Activated CD4-positive, alpha-beta T cell treated with anti-CD3 and anti-CD28 coated beads for 36 hours (primary cell): ENCODE results near the gene TCIRG1. TPM values are rescaled to one million over a fixed set of nuclear protein-coding genes. Genes with fewer than 3 reads are reported as not detected.

Experiments
- ATAC-seq: fragments of 200-7000 bp; cut with Tn5 transposase; one replicate; pipeline ENCODE4 v1.10.0; 2021; ENCODE audit warnings: mild to moderate bottlenecking, moderate library complexity
- CTCF ChIA-PET: fragments of 350-600 bp; sonication (Branson Sonifier 250); formaldehyde crosslinking; loops from one replicate; lab custom pipeline; 2021; ENCODE audit warnings: antibody characterized with exemption; lab: Charles Lee
- POLR2A ChIA-PET: fragments of 350-600 bp; sonication (Branson Sonifier 250); formaldehyde crosslinking; loops from one replicate; lab custom pipeline; 2021; ENCODE audit warnings: antibody characterized with exemption, inconsistent platforms; lab: Charles Lee
- DNase-seq: peaks from one replicate; pipeline ENCODE4 v3.0.0-alpha.2; 2020
- H3K27ac Mint-ChIP-seq: one replicate; pipeline ENCODE4 v1.8.0; 2021; ENCODE audit warnings: mixed read lengths
- H3K27me3 Mint-ChIP-seq: one replicate; pipeline ENCODE4 v1.8.0; 2021; ENCODE audit warnings: mixed read lengths
- H3K36me3 Mint-ChIP-seq: one replicate; pipeline ENCODE4 v1.8.0; 2021; ENCODE audit warnings: low read depth, mixed read lengths
- H3K4me1 Mint-ChIP-seq: one replicate; pipeline ENCODE4 v1.8.0; 2021; ENCODE audit warnings: mixed read lengths
- H3K4me3 Mint-ChIP-seq: one replicate; pipeline ENCODE4 v1.8.0; 2021; ENCODE audit warnings: mild to moderate bottlenecking, moderate library complexity, mixed read lengths
- H3K9me3 Mint-ChIP-seq: one replicate; pipeline ENCODE4 v1.8.0; 2021; ENCODE audit warnings: low read depth, mixed read lengths
- intact Hi-C, 2 experiments: fragments of 100-400 bp; cut with DNase I in 1 of 2; cut with micrococcal nuclease in 1 of 2; formaldehyde crosslinking; loops; one replicate each; pipeline versions ENCODE4 v1.14.2 to v1.15.1; 2022 to 2024; cut with DNase I, micrococcal nuclease
- total RNA-seq, 2 experiments: library from RNA; stranded (reverse); gene quantifications; one replicate each; pipeline ENCODE4 v1.2.3, GENCODE V29; 2021

Gene TCIRG1
- total RNA-seq, 2 experiments from 2014 or later, result 117 to 151 TPM

DNA sequence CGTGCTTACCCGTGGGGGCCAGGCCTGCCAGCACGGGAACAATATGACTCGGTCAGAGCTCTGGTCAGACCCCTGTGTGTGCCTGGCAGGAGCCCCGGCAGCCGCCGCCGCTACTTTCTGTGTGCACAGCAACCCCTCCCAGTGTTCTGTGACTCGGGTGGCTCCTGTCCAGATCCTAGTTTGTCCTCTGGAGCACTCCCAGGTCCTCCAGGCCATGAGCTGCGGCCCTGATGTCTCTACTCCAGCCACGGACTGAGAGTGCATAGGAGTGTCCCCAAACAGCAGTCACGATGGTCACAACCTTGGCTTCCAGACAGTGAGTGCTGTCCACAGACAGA, 5.1 kb upstream of the TCIRG1 start:
- H3K36me3 Mint-ChIP-seq, result peaks cover 6% of the 10 kb centered on the region
- H3K27me3 Mint-ChIP-seq, result no peaks in the 10 kb centered on the region
- ChIA-PET POLR2A (no interaction called here), CTCF (no interaction called here)
- H3K27ac Mint-ChIP-seq, result peak overlapping the region; percentile 31
- H3K4me3 Mint-ChIP-seq, result no peak overlapping the region
- DNase-seq, result no peak
- peaks cover 33% of the 10 kb centered on the region for H3K4me1 Mint-ChIP-seq
- ATAC-seq, result no peak
- intact Hi-C loops, result loop anchor here in 1 of 2 experiments (10.0 kb wide), 1 partner anchor 1641 kb away; the partner anchor contains the start of gene LTO1
- no peaks in the 10 kb centered on the region for H3K9me3 Mint-ChIP-seq

DNA sequence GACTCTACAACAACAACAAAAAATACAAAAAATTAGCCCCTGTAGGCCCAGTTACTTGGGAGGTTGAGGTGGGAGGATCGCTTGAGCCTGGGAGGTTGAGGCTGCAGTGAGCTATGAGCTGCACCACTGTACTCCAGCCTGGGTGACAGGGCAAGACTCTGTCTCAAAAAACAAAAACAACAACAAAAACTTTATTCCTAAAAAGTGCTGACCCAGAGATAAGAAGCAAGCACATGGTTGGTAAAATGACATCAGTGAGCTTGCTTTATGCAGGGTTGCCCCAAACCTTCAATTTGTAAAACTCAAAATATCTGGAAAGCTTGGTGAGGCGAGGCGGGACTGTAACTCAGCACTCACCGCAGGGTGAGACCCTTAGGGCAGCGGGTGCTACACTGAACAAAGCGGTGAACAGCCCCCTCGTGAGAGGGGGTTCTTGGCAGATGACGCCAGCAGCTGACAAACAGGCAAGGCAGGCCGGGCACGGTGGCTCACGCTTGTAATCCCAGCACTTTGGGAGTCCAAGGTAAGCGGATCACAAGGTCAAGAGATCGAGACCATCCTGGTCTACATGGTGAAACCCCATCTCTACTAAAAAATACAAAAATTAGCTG, 3.5 kb upstream of the TCIRG1 start:
- intact Hi-C loops, result loop anchor here (5.0 to 10.0 kb wide), 2 partner anchors 33 to 1639 kb away; partner anchors contain the start of genes LTO1 (in 1 of the 2) and UNC93B1 (in 1 of the 2)
- no peak for ATAC-seq
- Mint-ChIP-seq H3K4me1 (peaks cover 18% of the 10 kb centered on the region), H3K27me3 (no peaks in the 10 kb centered on the region), H3K27ac (no peak overlapping the region), H3K4me3 (no peak overlapping the region), H3K36me3 (peaks cover 7% of the 10 kb centered on the region), H3K9me3 (no peaks in the 10 kb centered on the region)
- ChIA-PET POLR2A (interaction anchor here (0.7 kb wide), 1 partner anchor 8 kb away, joined by 4 read pairs; no protein-coding TSS in a partner anchor), CTCF (interaction anchor here (1.2 kb wide), 1 partner anchor 174 kb away, joined by 3 read pairs; no protein-coding TSS in a partner anchor)
- DNase-seq, result no peak

DNA sequence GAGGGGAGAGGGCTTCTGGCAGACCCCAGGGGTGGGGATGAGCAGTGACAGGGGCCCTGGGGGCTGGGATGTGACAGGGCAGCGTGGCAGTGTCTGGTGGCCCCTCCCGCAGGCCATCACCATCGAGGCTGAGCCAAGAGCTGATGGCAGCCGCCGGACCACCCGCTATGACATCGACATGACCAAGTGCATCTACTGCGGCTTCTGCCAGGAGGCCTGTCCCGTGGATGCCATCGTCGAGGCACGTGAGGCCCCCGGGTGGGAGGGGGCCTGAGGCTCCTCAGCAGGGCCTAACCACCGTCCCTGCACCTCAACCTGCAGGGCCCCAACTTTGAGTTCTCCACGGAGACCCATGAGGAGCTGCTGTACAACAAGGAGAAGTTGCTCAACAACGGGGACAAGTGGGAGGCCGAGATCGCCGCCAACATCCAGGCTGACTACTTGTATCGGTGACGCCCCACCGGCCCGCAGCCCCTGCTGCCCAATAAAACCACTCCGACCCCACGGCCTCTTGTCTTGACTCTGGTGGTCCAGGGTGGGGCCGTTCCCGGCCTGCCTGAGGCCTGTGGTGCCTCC, 2.6 kb upstream of the TCIRG1 start:
- peaks cover 9% of the 10 kb centered on the region for H3K36me3 Mint-ChIP-seq
- peak overlapping the region; percentile 80 for H3K27ac Mint-ChIP-seq
- no peak for DNase-seq
- H3K9me3 Mint-ChIP-seq, result no peaks in the 10 kb centered on the region
- intact Hi-C loops, result loop anchor here (5.0 to 10.0 kb wide), 2 partner anchors 34 to 1639 kb away; partner anchors contain the start of genes LTO1 (in 1 of the 2) and UNC93B1 (in 1 of the 2)
- no peaks in the 10 kb centered on the region for H3K27me3 Mint-ChIP-seq
- POLR2A ChIA-PET, result no interaction called here
- CTCF ChIA-PET, result interaction anchor here (0.6 to 1.2 kb wide), 2 partner anchors 169 to 173 kb away, joined by 3 to 4 read pairs; no protein-coding TSS in a partner anchor
- H3K4me3 Mint-ChIP-seq, result no peak overlapping the region
- no peak for ATAC-seq
- H3K4me1 Mint-ChIP-seq, result peaks cover 21% of the 10 kb centered on the region

DNA sequence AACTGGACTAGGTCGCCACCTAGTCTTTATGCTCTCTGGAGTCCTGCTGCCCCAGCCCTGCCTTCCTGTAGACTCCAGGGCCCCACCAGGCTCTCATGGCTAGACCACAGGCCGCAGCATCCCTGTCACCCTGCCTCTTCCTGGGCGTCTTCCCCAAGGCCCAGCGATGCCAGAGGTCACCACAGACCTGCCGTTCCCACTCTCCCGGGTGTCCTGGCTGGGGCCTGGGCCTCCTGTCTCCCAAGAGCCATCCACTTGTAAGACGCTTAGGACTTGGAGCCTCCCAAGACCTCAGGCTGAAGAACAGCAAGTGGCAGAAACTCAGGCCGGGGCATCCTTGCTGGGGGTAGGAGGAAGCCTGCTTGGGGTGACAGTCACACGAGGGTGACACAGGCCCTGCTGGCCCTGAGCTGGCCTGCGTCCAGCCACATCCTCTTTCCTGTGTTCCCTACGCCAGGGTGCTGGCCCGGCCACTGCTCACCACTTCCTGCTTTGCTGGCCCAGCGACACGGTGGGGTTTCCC, 2.0 kb upstream of the TCIRG1 start:
- Mint-ChIP-seq H3K4me1 (peaks cover 18% of the 10 kb centered on the region), H3K4me3 (no peak overlapping the region), H3K36me3 (peaks cover 12% of the 10 kb centered on the region), H3K27ac (peak overlapping the region; percentile 80), H3K9me3 (no peaks in the 10 kb centered on the region), H3K27me3 (no peaks in the 10 kb centered on the region)
- ChIA-PET POLR2A (interaction anchor here (0.5 kb wide), 1 partner anchor 23 kb away, joined by 3 read pairs; no protein-coding TSS in a partner anchor), CTCF (interaction anchor here (0.6 to 1.6 kb wide), 2 partner anchors 169 to 172 kb away, joined by 4 read pairs; no protein-coding TSS in a partner anchor)
- intact Hi-C loops, result loop anchor here (5.0 to 10.0 kb wide), 2 partner anchors 34 to 1638 kb away; partner anchors contain the start of genes LTO1 (in 1 of the 2) and UNC93B1 (in 1 of the 2)
- peak; percentile 11 for ATAC-seq
- DNase-seq, result peak; percentile 47

DNA sequence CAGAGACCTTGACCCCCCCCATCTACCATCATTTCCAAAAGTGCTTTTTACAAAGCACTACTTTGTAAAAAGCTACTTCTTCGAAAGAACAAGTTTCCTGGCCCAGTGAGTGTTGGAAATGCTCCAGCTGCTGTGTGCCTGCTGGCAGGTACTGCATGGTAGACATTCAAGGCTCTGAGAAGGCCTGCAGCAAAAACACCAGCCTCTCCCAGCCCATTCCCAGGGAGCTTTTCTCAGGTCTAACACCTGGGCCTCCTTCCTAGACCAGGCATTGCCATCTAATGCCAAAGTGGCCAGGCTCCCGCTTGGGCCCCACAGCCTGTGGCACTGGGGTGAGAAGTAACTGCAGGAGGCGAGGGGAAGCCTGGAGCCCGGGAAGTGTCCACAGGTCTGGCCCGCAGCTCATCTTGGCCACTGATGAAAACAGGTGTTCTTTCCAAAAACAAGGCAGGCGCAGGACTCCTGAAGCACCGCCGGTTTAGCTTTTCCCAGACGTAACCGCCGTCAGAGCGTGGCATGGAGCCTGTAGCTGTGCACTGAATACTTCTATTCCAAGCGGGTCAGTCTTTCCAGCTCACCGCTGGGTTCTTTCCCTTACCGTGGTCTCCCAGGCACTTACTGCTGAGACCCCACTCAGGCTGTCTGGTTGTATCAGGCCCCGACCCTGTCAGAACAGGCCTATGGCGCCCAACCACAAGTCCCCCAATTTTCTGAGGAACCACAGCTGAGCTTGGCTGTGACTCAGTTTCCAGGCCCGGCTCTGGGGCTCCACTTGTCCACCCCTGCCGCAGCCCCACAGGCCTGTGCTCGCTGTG, 1.2 kb upstream of the TCIRG1 start:
- DNase-seq (peak; percentile 24), ATAC-seq (no peak)
- CTCF ChIA-PET, result interaction anchor here (1.6 kb wide), 1 partner anchor 172 kb away, joined by 4 read pairs; no protein-coding TSS in a partner anchor
- H3K4me1 Mint-ChIP-seq, result peaks cover 18% of the 10 kb centered on the region
- POLR2A ChIA-PET, result no interaction called here
- H3K9me3 Mint-ChIP-seq, result no peaks in the 10 kb centered on the region
- H3K27me3 Mint-ChIP-seq, result no peaks in the 10 kb centered on the region
- H3K27ac Mint-ChIP-seq, result peak overlapping the region; percentile 80
- intact Hi-C loops, result loop anchor here (2.0 to 10.0 kb wide), 4 partner anchors 17 to 1637 kb away; partner anchors contain the start of genes UNC93B1 (in 2 of the 2) and LTO1 (in 1 of the 2)
- H3K36me3 Mint-ChIP-seq, result peaks cover 15% of the 10 kb centered on the region
- H3K4me3 Mint-ChIP-seq, result peak overlapping the region; percentile 5

DNA sequence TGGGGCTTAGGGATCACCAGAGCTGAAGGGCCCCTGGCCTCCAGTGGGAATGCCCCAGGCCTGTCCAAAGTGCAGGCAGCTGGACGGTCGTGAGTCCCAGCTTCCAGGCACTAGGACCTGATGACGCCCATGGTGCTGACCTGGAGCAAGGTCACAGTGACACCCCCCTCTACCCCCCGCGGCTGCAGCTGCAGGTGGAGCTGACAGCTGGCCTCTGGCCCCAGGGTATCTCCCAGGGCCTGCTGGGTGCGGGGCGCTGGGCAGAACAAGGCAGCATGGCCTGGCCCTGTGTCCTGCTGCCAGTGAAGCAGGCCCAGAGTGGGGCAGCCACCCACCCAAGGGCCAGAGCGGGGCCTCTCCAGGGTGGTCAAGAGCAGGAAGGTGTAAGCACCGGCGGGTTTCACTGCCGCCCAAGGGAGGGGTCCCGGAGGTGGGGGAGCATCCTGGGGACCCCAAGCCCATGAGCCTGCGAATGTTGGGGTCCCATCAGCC, 553 bp upstream of the TCIRG1 start:
- H3K36me3 Mint-ChIP-seq, result peaks cover 15% of the 10 kb centered on the region
- POLR2A ChIA-PET, result no interaction called here
- CTCF ChIA-PET, result interaction anchor here (0.6 to 1.6 kb wide), 2 partner anchors 10 to 171 kb away, joined by 3 to 4 read pairs; no protein-coding TSS in a partner anchor
- ATAC-seq (no peak), DNase-seq (no peak)
- intact Hi-C loops, result loop anchor here (2.0 to 10.0 kb wide), 4 partner anchors 17 to 1637 kb away; partner anchors contain the start of genes UNC93B1 (in 2 of the 2) and LTO1 (in 1 of the 2)
- peaks cover 18% of the 10 kb centered on the region for H3K4me1 Mint-ChIP-seq
- H3K27ac Mint-ChIP-seq, result peak overlapping the region; percentile 19
- peak overlapping the region; percentile 88 for H3K4me3 Mint-ChIP-seq
- H3K27me3 Mint-ChIP-seq, result no peaks in the 10 kb centered on the region
- no peaks in the 10 kb centered on the region for H3K9me3 Mint-ChIP-seq

DNA sequence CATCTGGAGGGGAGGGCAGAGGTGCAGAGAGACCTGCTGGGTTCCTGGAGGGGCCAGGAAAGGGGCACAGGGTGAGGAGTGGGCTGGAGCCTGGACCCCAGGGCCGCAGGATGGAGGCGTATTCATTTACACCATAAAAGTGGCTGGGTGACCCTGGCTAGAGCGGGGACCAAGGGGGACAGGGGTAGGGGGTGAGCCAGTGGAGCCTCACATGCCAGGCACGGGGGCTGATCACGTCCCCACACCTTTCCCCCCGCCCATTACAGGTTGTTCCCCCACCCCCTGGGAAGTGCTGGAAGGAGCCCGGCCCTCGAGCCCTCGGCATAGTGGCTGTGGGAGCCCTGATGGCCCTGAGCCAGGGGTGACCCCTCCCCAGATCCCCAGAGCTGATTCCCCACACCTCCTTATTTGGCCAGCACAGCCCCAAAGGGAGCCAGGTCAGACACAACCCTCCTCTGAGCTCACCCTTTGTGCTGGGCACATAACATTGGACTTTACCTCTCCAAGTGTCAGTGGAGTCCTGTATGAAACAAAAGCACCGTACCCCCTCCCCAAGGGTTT, 781 bp downstream of the TCIRG1 start:
- ATAC-seq, result peak; percentile 1
- H3K27me3 Mint-ChIP-seq, result no peaks in the 10 kb centered on the region

DNA sequence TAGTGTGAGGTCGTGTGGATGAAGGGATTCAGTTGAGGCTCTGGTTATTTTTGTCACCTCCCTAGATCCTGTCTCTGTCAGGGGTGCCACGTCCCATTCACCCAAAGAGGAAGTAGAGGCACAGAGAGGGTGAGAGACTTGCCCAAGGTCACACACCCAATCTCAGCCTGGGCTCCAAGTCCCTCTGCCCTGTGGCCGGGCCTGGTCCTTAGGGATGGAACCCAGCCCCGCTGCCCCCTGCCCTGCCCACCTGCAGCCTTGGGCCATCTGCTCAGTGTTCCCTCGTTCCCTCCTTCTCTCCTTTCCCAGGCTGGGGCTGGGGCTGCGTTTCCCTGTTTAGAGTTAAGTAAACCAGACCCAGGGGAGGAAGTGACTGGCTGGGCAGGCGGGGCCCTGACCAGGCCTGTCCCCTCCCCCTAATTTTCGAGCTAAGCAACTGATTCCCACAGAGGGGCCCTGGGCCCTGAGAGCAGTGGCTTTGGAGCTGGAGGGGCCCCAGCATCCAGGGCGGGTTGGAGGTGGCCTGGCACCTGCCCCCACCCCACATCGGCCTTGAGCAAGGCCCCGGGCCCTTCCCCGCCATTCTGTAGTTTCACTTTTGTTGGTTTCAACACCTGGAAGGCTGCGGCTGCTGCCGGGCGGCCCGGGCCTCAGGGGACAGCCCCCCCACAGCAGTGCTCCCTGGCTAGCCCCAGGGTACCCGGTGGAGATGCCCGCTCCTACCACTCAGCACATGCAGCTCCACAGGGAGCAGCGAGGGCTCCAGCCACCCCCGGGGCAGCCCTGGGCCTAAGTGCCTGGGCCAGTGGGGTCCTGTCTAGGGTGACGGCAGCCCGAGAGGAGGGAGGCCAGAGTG, 1.5 kb downstream of the TCIRG1 start:
- Mint-ChIP-seq H3K4me3 (peak overlapping the region; percentile 88), H3K36me3 (peaks cover 13% of the 10 kb centered on the region), H3K27ac (peak overlapping the region; percentile 90), H3K27me3 (no peaks in the 10 kb centered on the region), H3K9me3 (no peaks in the 10 kb centered on the region), H3K4me1 (peaks cover 18% of the 10 kb centered on the region)
- POLR2A ChIA-PET, result interaction anchor here (0.8 kb wide), 1 partner anchor 76 kb away, joined by 3 read pairs; no protein-coding TSS in a partner anchor
- ATAC-seq, result peak; percentile 62
- peak; percentile 78 for DNase-seq
- intact Hi-C loops, result loop anchor here (1.0 to 2.0 kb wide), 2 partner anchors 10 to 80 kb away; partner anchors contain the start of genes NDUFS8 (in 2 of the 2) and CHKA (in 1 of the 2)
- CTCF ChIA-PET, result interaction anchor here (0.6 kb wide), 1 partner anchor 71 kb away, joined by 3 read pairs; no protein-coding TSS in a partner anchor

More for the DNA sequence above, 781 bp downstream of the TCIRG1 start:
- Mint-ChIP-seq H3K4me3 (peak overlapping the region; percentile 88), H3K27ac (peak overlapping the region; percentile 90), H3K9me3 (no peaks in the 10 kb centered on the region), H3K36me3 (peaks cover 15% of the 10 kb centered on the region), H3K4me1 (peaks cover 18% of the 10 kb centered on the region)
- peak; percentile 49 for DNase-seq
- ChIA-PET POLR2A (no interaction called here), CTCF (interaction anchor here (1.0 kb wide), 1 partner anchor 11 kb away, joined by 3 read pairs; no protein-coding TSS in a partner anchor)
- intact Hi-C loops, result loop anchor here (1.0 to 10.0 kb wide), 8 partner anchors 9 to 1635 kb away; partner anchors contain the start of genes CHKA (in 2 of the 2), NDUFS8 (in 2 of the 2), UNC93B1 (in 2 of the 2) and LTO1 (in 1 of the 2)

DNA sequence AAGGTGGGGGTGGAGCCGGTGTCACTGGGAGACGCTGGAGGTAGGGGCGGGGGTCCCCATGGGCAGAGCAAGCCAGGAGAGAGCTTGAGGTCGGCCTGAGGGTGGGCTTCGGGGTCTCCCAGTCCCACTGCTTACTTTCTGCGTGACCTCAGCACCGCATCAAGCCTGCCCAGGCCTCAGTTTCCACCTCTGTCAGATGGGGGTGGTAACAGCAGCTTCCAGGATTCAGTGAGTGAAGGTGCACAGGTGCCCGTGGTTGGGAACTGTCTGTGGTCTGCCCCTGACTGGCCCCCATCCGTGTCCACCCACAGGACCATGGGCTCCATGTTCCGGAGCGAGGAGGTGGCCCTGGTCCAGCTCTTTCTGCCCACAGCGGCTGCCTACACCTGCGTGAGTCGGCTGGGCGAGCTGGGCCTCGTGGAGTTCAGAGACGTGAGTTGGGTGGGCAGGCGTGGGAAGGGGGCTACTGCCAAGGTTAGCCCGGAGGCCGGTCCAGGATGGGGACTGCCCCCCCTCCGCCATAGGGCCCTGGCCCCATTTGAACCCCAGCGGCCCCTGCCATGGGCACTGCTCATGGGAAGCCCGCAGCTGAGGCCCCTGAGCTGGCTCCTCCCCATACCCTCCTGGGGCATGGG, 2.2 kb downstream of the TCIRG1 start:
- H3K4me3 Mint-ChIP-seq, result peak overlapping the region; percentile 88
- ChIA-PET CTCF (no interaction called here), POLR2A (interaction anchor here (0.5 to 0.8 kb wide), 2 partner anchors 10 to 76 kb away, joined by 3 read pairs; no protein-coding TSS in a partner anchor)
- H3K27ac Mint-ChIP-seq, result no peak overlapping the region
- H3K9me3 Mint-ChIP-seq, result no peaks in the 10 kb centered on the region
- H3K4me1 Mint-ChIP-seq, result peaks cover 18% of the 10 kb centered on the region
- H3K27me3 Mint-ChIP-seq, result no peaks in the 10 kb centered on the region
- intact Hi-C loops, result loop anchor here (1.0 to 2.0 kb wide), 2 partner anchors 11 to 80 kb away; partner anchors contain the start of genes NDUFS8 (in 2 of the 2) and CHKA (in 1 of the 2)
- DNase-seq, result peak; percentile 5
- no peak for ATAC-seq
- H3K36me3 Mint-ChIP-seq, result peaks cover 10% of the 10 kb centered on the region
